CD14-positive monocyte (primary cell): ENCODE results near the gene CHST7. TPM values are rescaled to one million over a fixed set of nuclear protein-coding genes. Genes with fewer than 3 reads are reported as not detected.

Experiments
- DNase-seq, 3 donors: peaks; one replicate each; pipeline ENCODE4 v3.0.0-alpha.2; 2011 to 2022
- H2AFZ ChIP-seq: 2 replicates; pipeline ENCODE4 v1.6.0; 2012; ENCODE audit warnings: mild to moderate bottlenecking, low read depth, low read length, inconsistent platforms; ENCODE audit not compliant: insufficient read depth, poor library complexity, severe bottlenecking
- H3K27ac ChIP-seq, 2 donors: 1 replicate in 1 of 2; 2 replicates in 1 of 2; pipeline ENCODE4 v1.5.1; 2012 to 2013; ENCODE audit warnings: low read length in 2 of 2, control low read depth in 1 of 2, inconsistent platforms in 1 of 2, low read depth in 1 of 2, mild to moderate bottlenecking in 1 of 2
- H3K27me3 ChIP-seq, 2 donors: one replicate each; pipeline versions ENCODE4 v1.6.0 to v1.6.1; 2011 to 2013; ENCODE audit warnings: low read length in 2 of 2; ENCODE audit not compliant: control insufficient read depth in 2 of 2, insufficient read depth in 2 of 2
- H3K36me3 ChIP-seq, 2 donors: replicated peaks in 1 of 2; 1 replicate in 1 of 2; 2 replicates in 1 of 2; pipeline versions ENCODE4 v1.5.1 to v1.6.1; 2012 to 2013; ENCODE audit warnings: low read length in 2 of 2, control low read depth in 1 of 2, inconsistent platforms in 1 of 2, mild to moderate bottlenecking in 1 of 2; ENCODE audit not compliant: insufficient read depth in 2 of 2, control insufficient read depth in 1 of 2
- H3K4me1 ChIP-seq, 2 donors: 1 replicate in 1 of 2; 2 replicates in 1 of 2; pipeline versions ENCODE4 v1.5.1 to v1.6.1; 2012 to 2013; ENCODE audit warnings: low read length in 2 of 2, control low read depth in 1 of 2, inconsistent platforms in 1 of 2, mild to moderate bottlenecking in 1 of 2, moderate library complexity in 1 of 2; ENCODE audit not compliant: insufficient read depth in 2 of 2, control insufficient read depth in 1 of 2
- H3K4me2 ChIP-seq: replicated peaks from 2 replicates; pipeline ENCODE3; 2012; ENCODE audit warnings: low read length, moderate library complexity, mild to moderate bottlenecking; ENCODE audit not compliant: poor library complexity, severe bottlenecking; ENCODE audit errors: extremely low read depth
- H3K4me3 ChIP-seq, 3 experiments: fragments of 200-600 bp in 1 of 3; sonication (generic) in 1 of 3; replicated peaks in 1 of 3; 1 replicate in 2 of 3; 2 replicates in 1 of 3; pipeline ENCODE4 v1.5.1; 2011 to 2013; ENCODE audit warnings: low read length in 3 of 3, mild to moderate bottlenecking in 3 of 3, control low read depth in 2 of 3, low read depth in 2 of 3, inconsistent platforms in 1 of 3, moderate library complexity in 1 of 3
- H3K79me2 ChIP-seq: 2 replicates; pipeline ENCODE4 v1.6.0; 2012; ENCODE audit warnings: mild to moderate bottlenecking, control low read depth, inconsistent platforms, low read length, moderate library complexity; ENCODE audit not compliant: insufficient read depth
- H3K9ac ChIP-seq: 2 replicates; pipeline ENCODE4 v1.6.0; 2017; ENCODE audit warnings: low read length, mild to moderate bottlenecking; ENCODE audit not compliant: insufficient read depth, poor library complexity, severe bottlenecking
- H3K9me3 ChIP-seq, 2 donors: replicated peaks in 1 of 2; 1 replicate in 1 of 2; 2 replicates in 1 of 2; pipeline versions ENCODE4 v1.5.1 to v1.6.1; 2012 to 2013; ENCODE audit warnings: low read length in 2 of 2, control low read depth in 1 of 2; ENCODE audit not compliant: control insufficient read depth in 1 of 2, insufficient read depth in 1 of 2
- H4K20me1 ChIP-seq: 2 replicates; pipeline ENCODE4 v1.6.0; 2012; ENCODE audit warnings: mild to moderate bottlenecking, low read length, control low read depth, moderate library complexity; ENCODE audit not compliant: insufficient read depth
- H3K27ac Mint-ChIP-seq, 7 donors: one replicate each; pipeline ENCODE4 v1.8.0; 2020; ENCODE audit warnings: mild to moderate bottlenecking in 7 of 7, mixed read lengths in 7 of 7, moderate library complexity in 6 of 7, inconsistent platforms in 2 of 7
- H3K27me3 Mint-ChIP-seq, 3 donors: one replicate each; pipeline ENCODE4 v1.8.0; 2021 to 2022; ENCODE audit warnings: low read depth in 3 of 3, mild to moderate bottlenecking in 3 of 3, mixed read lengths in 3 of 3, moderate library complexity in 3 of 3, inconsistent platforms in 1 of 3
- H3K36me3 Mint-ChIP-seq, 2 donors: one replicate each; pipeline ENCODE4 v1.8.0; 2020; ENCODE audit warnings: mixed read lengths in 2 of 2, inconsistent platforms in 1 of 2, mild to moderate bottlenecking in 1 of 2
- H3K4me1 Mint-ChIP-seq: one replicate; pipeline ENCODE4 v1.8.0; 2020; ENCODE audit warnings: mild to moderate bottlenecking, mixed read lengths
- H3K4me3 Mint-ChIP-seq, 2 donors: one replicate each; pipeline ENCODE4 v1.8.0; 2020; ENCODE audit warnings: mild to moderate bottlenecking in 2 of 2, mixed read lengths in 2 of 2, moderate library complexity in 1 of 2
- H3K9me3 Mint-ChIP-seq, 7 donors: one replicate each; pipeline ENCODE4 v1.8.0; 2020 to 2022; ENCODE audit warnings: mixed read lengths in 7 of 7, mild to moderate bottlenecking in 6 of 7, moderate library complexity in 6 of 7, inconsistent platforms in 2 of 7
- CTCF ChIP-seq: fragments of 200-600 bp; IDR thresholded peaks from one replicate; pipeline ENCODE4 v1.8.0; 2022; ENCODE audit warnings: antibody characterized with exemption, mild to moderate bottlenecking
- intact Hi-C, 2 donors: fragments of 100-400 bp; cut with micrococcal nuclease; formaldehyde crosslinking; loops; one replicate each; pipeline versions ENCODE4 v1.15.0 to v1.15.1; 2023
- polyA plus RNA-seq, 3 donors: library from polyadenylated mRNA; depleted of rRNA in 1 of 3; unstranded in 2 of 3; stranded (reverse) in 1 of 3; fragments of 300-500 nt in 2 of 3; fragments of >200 nt in 1 of 3; fragmentation: Illumina TruSeq in 2 of 3; gene quantifications; 1 replicate in 2 of 3; 2 replicates in 1 of 3; pipeline ENCODE4 v1.2.3, GENCODE V29; 2012 to 2021

The CHST7 gene
- polyA plus RNA-seq, 3 donors = 6.6 to 19.2 (median 8.3) TPM

- DNase-seq = no peak
- H3K4me3 Mint-ChIP-seq = no peak overlapping the region
- H3K4me1 Mint-ChIP-seq = peaks cover 12% of the 10 kb centered on the region
- Histone ChIP-seq H2AFZ (no peak overlapping the region), H3K4me2 (no peak overlapping the region), H3K4me1 (peaks cover 8 to 11% of the 10 kb centered on the region in 2 donors), H3K9me3 (no peaks in the 10 kb centered on the region), H3K36me3 (no peaks in the 10 kb centered on the region), H3K4me3 (no peak overlapping the region), H3K9ac (no peak overlapping the region), H4K20me1 (no peaks in the 10 kb centered on the region), H3K79me2 (no peaks in the 10 kb centered on the region), H3K27ac (no peak overlapping the region), H3K27me3 (no peaks in the 10 kb centered on the region)
- no peak overlapping the region for H3K27ac Mint-ChIP-seq
- H3K9me3 Mint-ChIP-seq = peaks cover 0 to under 1% (median 0%) of the 10 kb centered on the region in 7 donors
- H3K36me3 Mint-ChIP-seq = peaks cover 0 to 2% of the 10 kb centered on the region in 2 donors
- intact Hi-C loops = no loop called here
- peaks cover 0 to 8% (median 1%) of the 10 kb centered on the region in 3 donors for H3K27me3 Mint-ChIP-seq
- TF ChIP-seq CTCF = no peak
These were observed 6.2 kb upstream of the CHST7 start for GRCh38 chrX:46567388-46567787.

GRCh38 chrX:46569621-46570020, 3.9 kb upstream of the CHST7 start:
- H3K27me3 Mint-ChIP-seq = peaks cover 3 to 13% (median 9%) of the 10 kb centered on the region in 3 donors
- no peak overlapping the region for H3K27ac ChIP-seq
- H3K4me3 Mint-ChIP-seq = no peak overlapping the region
- peaks cover 0 to 5% of the 10 kb centered on the region in 2 donors for H3K9me3 ChIP-seq
- H2AFZ ChIP-seq = no peak overlapping the region
- H3K36me3 Mint-ChIP-seq = no peaks in the 10 kb centered on the region
- no peak for DNase-seq
- H3K36me3 ChIP-seq = no peaks in the 10 kb centered on the region
- no peak for TF ChIP-seq CTCF
- no peaks in the 10 kb centered on the region for H4K20me1 ChIP-seq
- H3K4me3 ChIP-seq = no peak overlapping the region
- peaks cover 0 to 8% (median 2%) of the 10 kb centered on the region in 7 donors for H3K9me3 Mint-ChIP-seq
- H3K4me1 Mint-ChIP-seq = peaks cover 17% of the 10 kb centered on the region
- intact Hi-C loops = loop anchor here in 1 of 2 donors (10.0 kb wide), 1 partner anchor 55 kb away; no protein-coding TSS in a partner anchor
- H3K27ac Mint-ChIP-seq = no peak overlapping the region
- H3K79me2 ChIP-seq = no peaks in the 10 kb centered on the region
- no peak overlapping the region for H3K4me2 ChIP-seq
- H3K9ac ChIP-seq = no peak overlapping the region
- H3K4me1 ChIP-seq = peaks cover 19 to 23% of the 10 kb centered on the region in 2 donors
- H3K27me3 ChIP-seq = peaks cover 0 to 2% of the 10 kb centered on the region in 2 donors
